Measurements from ENCODE around the gene TOP3B. TPM values are rescaled to one million over a fixed set of nuclear protein-coding genes. Genes with fewer than 3 reads are reported as not detected.

The TOP3B gene
- total RNA-seq, 1 experiment from 2014 or later = 29.1 TPM

DNA sequence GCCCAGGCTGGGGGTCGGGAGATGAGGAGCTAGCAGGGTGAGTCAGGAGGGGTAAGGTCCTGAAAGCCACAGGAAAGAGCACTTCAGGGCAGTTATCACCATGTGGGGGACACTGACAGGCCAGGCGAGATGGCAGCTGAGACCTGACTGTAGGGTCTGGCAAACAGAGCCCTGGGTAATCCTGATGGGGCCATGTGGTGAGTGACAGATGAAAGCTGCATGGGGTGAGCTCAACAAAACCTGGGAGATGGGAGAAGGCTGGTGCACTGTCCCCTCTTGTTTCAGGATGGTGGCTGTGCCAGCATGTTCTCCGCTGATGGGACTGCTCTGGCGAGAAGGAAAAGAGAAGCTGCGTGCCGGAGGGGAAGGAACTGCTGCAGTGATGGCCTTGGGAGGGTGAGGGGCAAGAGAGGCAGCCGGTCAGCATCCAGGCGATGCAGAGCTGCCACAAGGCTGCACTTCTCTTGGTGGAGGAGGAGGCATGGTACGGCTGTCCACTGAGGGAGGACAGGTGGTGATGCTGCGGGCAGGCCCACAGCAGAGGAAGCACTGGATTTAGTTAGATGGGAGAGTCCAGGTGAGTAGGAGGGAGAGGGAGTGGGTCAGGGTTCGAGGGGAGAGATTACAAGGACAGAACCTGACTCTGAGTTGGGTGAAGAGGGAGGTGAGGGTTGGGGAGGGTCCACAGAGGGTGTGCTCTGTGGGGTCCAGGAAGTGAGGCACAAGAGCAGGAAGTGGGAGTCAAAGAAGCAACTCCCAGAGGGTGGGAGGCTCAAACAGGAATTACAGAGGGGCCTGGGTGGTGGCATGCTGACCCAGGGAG, 3.8 kb downstream of the TOP3B start:
- intact Hi-C loops (cut with micrococcal nuclease; ENCODE audit: unreplicated experiment) (no loop called here), in situ Hi-C loops (cut with HindIII; ENCODE audit: low pct_unique_long_range_greater_than_20kb, low sequenced_read_pairs) (no loop called here)
- peaks cover 6% of the 10 kb centered on the region; the same call in 1 of the 2 replicates for H3K36me3 ChIP-seq (ENCODE audit: control insufficient read depth, insufficient read depth, low read length)
- H3K27ac ChIP-seq (ENCODE audit: low read length) = no peak overlapping the region
- TF ChIP-seq, protein P1, sequence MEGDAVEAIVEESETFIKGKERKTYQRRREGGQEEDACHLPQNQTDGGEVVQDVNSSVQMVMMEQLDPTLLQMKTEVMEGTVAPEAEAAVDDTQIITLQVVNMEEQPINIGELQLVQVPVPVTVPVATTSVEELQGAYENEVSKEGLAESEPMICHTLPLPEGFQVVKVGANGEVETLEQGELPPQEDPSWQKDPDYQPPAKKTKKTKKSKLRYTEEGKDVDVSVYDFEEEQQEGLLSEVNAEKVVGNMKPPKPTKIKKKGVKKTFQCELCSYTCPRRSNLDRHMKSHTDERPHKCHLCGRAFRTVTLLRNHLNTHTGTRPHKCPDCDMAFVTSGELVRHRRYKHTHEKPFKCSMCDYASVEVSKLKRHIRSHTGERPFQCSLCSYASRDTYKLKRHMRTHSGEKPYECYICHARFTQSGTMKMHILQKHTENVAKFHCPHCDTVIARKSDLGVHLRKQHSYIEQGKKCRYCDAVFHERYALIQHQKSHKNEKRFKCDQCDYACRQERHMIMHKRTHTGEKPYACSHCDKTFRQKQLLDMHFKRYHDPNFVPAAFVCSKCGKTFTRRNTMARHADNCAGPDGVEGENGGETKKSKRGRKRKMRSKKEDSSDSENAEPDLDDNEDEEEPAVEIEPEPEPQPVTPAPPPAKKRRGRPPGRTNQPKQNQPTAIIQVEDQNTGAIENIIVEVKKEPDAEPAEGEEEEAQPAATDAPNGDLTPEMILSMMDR (IDR thresholded peaks at IDR 0.05) = no peak
- no peak for TF ChIP-seq POLR2AphosphoS5 (IDR thresholded peaks at IDR 0.05; ENCODE audit: low read depth, low read length)
- no peak for TF ChIP-seq REST (IDR thresholded peaks at IDR 0.05; ENCODE audit: insufficient read depth in 1 of 2, low read depth in 2 of 2, low read length in 1 of 2)
- TF ChIP-seq TCF7L2 (IDR thresholded peaks at IDR 0.05; ENCODE audit: low read depth, low read length) = no peak
- no peak for TF ChIP-seq SIN3A (IDR thresholded peaks at IDR 0.05; ENCODE audit: borderline replicate concordance, insufficient read depth, low read depth, low read length)
- ChIA-PET CTCF (no interaction called here), POLR2A (no interaction called here)
- no peak overlapping the region for H3K4me3 ChIP-seq (ENCODE audit: low read depth in 2 of 2, low read length in 2 of 2)
- DNase-seq (ENCODE audit: low read depth, low spot score) (no peak), ATAC-seq (no peak)
- peaks cover 2% of the 10 kb centered on the region; the same call in 1 of the 2 replicates for H3K4me1 ChIP-seq (ENCODE audit: control insufficient read depth, insufficient read depth, low read length)
- no peaks in the 10 kb centered on the region for H3K27me3 ChIP-seq (ENCODE audit: control insufficient read depth, insufficient read depth, low read length)
- BruUV-seq (replicated peaks) = no TSS peak
- H3K9me3 ChIP-seq (ENCODE audit: control insufficient read depth, insufficient read depth, low read depth, low read length) = no peaks in the 10 kb centered on the region

GRCh38 chr22:21977814-21978213, 4.8 kb downstream of the TOP3B start:
- no peak overlapping the region for H3K4me3 ChIP-seq (ENCODE audit: low read depth in 2 of 2, low read length in 2 of 2)
- no peak for TF ChIP-seq REST (IDR thresholded peaks at IDR 0.05; ENCODE audit: insufficient read depth in 1 of 2, low read depth in 2 of 2, low read length in 1 of 2)
- TF ChIP-seq TCF7L2 (IDR thresholded peaks at IDR 0.05; ENCODE audit: low read depth, low read length) = no peak
- no peak for TF ChIP-seq SIN3A (IDR thresholded peaks at IDR 0.05; ENCODE audit: borderline replicate concordance, insufficient read depth, low read depth, low read length)
- TF ChIP-seq, protein P1 (IDR thresholded peaks at IDR 0.05) = no peak
- no peak for TF ChIP-seq POLR2AphosphoS5 (IDR thresholded peaks at IDR 0.05; ENCODE audit: low read depth, low read length)
- H3K9me3 ChIP-seq (ENCODE audit: control insufficient read depth, insufficient read depth, low read depth, low read length) = no peaks in the 10 kb centered on the region
- no TSS peak for BruUV-seq (replicated peaks)
- ChIA-PET POLR2A (no interaction called here), CTCF (no interaction called here)
- no peaks in the 10 kb centered on the region for H3K27me3 ChIP-seq (ENCODE audit: control insufficient read depth, insufficient read depth, low read length)
- H3K36me3 ChIP-seq (ENCODE audit: control insufficient read depth, insufficient read depth, low read length) = peaks cover 6% of the 10 kb centered on the region; the same call in 1 of the 2 replicates
- intact Hi-C loops (cut with micrococcal nuclease; ENCODE audit: unreplicated experiment) (no loop called here), in situ Hi-C loops (cut with HindIII; ENCODE audit: low pct_unique_long_range_greater_than_20kb, low sequenced_read_pairs) (no loop called here)
- H3K4me1 ChIP-seq (ENCODE audit: control insufficient read depth, insufficient read depth, low read length) = peaks cover 2% of the 10 kb centered on the region; the same call in 1 of the 2 replicates
- ATAC-seq (no peak), DNase-seq (ENCODE audit: low read depth, low spot score) (no peak)
- no peak overlapping the region for H3K27ac ChIP-seq (ENCODE audit: low read length)
